Measurements from ENCODE around the gene STPG4.

- TF ChIP-seq CEBPB (IDR thresholded peaks at IDR 0.05; ENCODE audit: low read depth) (no peak), CTCF (IDR thresholded peaks at IDR 0.05 in 2 of 3, conservative IDR thresholded peaks at IDR 0.05 in 1 of 3; ENCODE audit: borderline replicate concordance in 1 of 3, insufficient read depth in 1 of 3, low read depth in 2 of 3, low read length in 2 of 3) (no peak), YY1 (IDR thresholded peaks at IDR 0.05; ENCODE audit: extremely low read depth, insufficient replicate concordance, low read depth, low read length) (no peak), POLR2A (IDR thresholded peaks at IDR 0.05; ENCODE audit: borderline replicate concordance, extremely low read depth, insufficient read depth, insufficient read length) (no peak), TCF7L2 (IDR thresholded peaks at IDR 0.05; ENCODE audit: borderline replicate concordance, extremely low read depth, insufficient read depth, insufficient read length) (no peak), ZNF274 (IDR thresholded peaks at IDR 0.05; ENCODE audit: low read depth, low read length) (no peak), ATF3 (IDR thresholded peaks at IDR 0.05) (no peak), EZH2 (IDR thresholded peaks at IDR 0.05) (no peak), POLR2AphosphoS5 (IDR thresholded peaks at IDR 0.05; ENCODE audit: low read depth, low read length) (no peak), REST (IDR thresholded peaks at IDR 0.05; ENCODE audit: low read depth) (no peak), ZBTB33 (IDR thresholded peaks at IDR 0.05; ENCODE audit: extremely low read depth, insufficient replicate concordance, low read length) (no peak)
Observed at GRCh38 chr2:47056868-47057686, 98.0 kb downstream of the STPG4 start.
